Activated CD4-positive, alpha-beta memory T cell treated with anti-CD3 and anti-CD28 coated beads, Interleukin-2, amount 10 ng/mL, durations not matched to agents 7 days and 5 days (primary cell): ENCODE measurements around the gene MSN. TPM values are rescaled to one million over a fixed set of nuclear protein-coding genes. Genes with fewer than 3 reads are reported as not detected.

ENCODE experiments used
- CTCF ChIA-PET: fragments of 350-600 bp; sonication (Branson Sonifier 250); formaldehyde crosslinking; loops from one replicate; lab custom pipeline; 2021; ENCODE audit warnings: antibody characterized with exemption, inconsistent platforms; lab: Charles Lee
- POLR2A ChIA-PET: fragments of 350-600 bp; sonication (Branson Sonifier 250); formaldehyde crosslinking; loops from one replicate; lab custom pipeline; 2021; ENCODE audit warnings: antibody characterized with exemption; lab: Charles Lee
- DNase-seq: peaks from one replicate; pipeline ENCODE4 v3.0.0-alpha.2; 2020
- H3K27ac Mint-ChIP-seq: one replicate; pipeline ENCODE4 v1.8.0; 2021; ENCODE audit warnings: mild to moderate bottlenecking, mixed read lengths
- H3K27me3 Mint-ChIP-seq: one replicate; pipeline ENCODE4 v1.8.0; 2021; ENCODE audit warnings: mixed read lengths
- H3K36me3 Mint-ChIP-seq: one replicate; pipeline ENCODE4 v1.8.0; 2021; ENCODE audit warnings: low read depth, mixed read lengths
- H3K4me1 Mint-ChIP-seq: one replicate; pipeline ENCODE4 v1.8.0; 2021; ENCODE audit warnings: mixed read lengths
- H3K4me3 Mint-ChIP-seq: one replicate; pipeline ENCODE4 v1.8.0; 2021; ENCODE audit warnings: mild to moderate bottlenecking, mixed read lengths
- H3K9me3 Mint-ChIP-seq: one replicate; pipeline ENCODE4 v1.8.0; 2021; ENCODE audit warnings: mixed read lengths
- total RNA-seq, 2 experiments: library from RNA; stranded (reverse); gene quantifications; one replicate each; pipeline ENCODE4 v1.2.3, GENCODE V29; 2021

MSN gene
- total RNA-seq, 2 experiments from 2014 or later = 632 to 637 TPM

DNA sequence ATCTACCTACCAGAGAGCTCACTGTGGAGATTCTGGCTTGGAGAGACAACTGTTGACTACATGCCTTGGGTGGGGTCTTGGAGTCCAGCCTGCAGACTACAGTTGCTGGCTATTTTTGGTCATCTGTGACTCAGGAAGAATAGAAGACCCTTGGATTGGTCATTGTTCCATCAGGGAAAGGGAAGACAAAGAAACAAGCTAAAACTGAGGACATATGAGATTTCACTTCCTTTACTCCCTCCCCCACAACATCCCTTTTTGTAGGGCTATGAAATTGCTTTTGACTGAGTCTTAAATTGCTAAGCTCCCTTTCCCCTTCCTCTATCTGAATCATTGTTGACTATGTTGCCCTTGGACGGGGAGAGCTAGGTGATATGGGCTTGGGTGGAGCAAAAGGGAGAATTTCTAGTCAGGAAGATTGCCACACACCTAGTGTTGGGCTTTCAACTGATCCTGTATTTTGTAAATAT is 11.7 kb downstream of the MSN start:
- peaks cover 62% of the 10 kb centered on the region for H3K36me3 Mint-ChIP-seq
- ChIA-PET POLR2A (interaction anchor here (0.6 to 2.2 kb wide), 7 partner anchors 8 to 299 kb away, joined by 3 to 8 read pairs (median 3); no protein-coding TSS in a partner anchor), CTCF (no interaction called here)
- DNase-seq = no peak
- no peaks in the 10 kb centered on the region for H3K27me3 Mint-ChIP-seq
- no peak overlapping the region for H3K4me3 Mint-ChIP-seq
- H3K27ac Mint-ChIP-seq = peak overlapping the region; percentile 52
- H3K4me1 Mint-ChIP-seq = peaks cover 86% of the 10 kb centered on the region
- no peaks in the 10 kb centered on the region for H3K9me3 Mint-ChIP-seq

DNA sequence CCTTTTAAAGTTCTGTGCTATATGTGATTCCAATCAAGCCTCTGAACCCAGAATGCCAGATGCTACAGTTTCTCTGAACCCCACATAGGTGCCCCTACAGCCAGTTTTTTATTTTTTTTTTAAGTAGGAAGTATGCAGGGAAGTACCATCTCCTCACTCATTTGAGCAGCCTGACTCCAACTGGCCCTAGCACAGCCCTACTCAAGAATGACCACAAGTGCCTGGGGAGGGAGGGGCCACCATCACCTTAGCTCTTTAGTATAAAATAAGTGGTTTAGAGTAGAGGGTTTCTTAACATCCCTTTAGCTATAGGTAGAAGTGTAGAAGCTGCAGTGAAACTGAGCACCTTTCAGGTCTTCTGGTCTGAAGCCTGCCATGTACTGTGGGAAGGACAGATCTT is 14.4 kb downstream of the MSN start:
- ChIA-PET POLR2A (interaction anchor here (1.3 kb wide), 1 partner anchor 10 kb away, joined by 3 read pairs; no protein-coding TSS in a partner anchor), CTCF (no interaction called here)
- H3K27me3 Mint-ChIP-seq = no peaks in the 10 kb centered on the region
- no peak overlapping the region for H3K27ac Mint-ChIP-seq
- no peaks in the 10 kb centered on the region for H3K9me3 Mint-ChIP-seq
- DNase-seq = no peak
- H3K4me3 Mint-ChIP-seq = no peak overlapping the region
- H3K36me3 Mint-ChIP-seq = peaks cover 53% of the 10 kb centered on the region
- H3K4me1 Mint-ChIP-seq = peaks cover 86% of the 10 kb centered on the region

DNA sequence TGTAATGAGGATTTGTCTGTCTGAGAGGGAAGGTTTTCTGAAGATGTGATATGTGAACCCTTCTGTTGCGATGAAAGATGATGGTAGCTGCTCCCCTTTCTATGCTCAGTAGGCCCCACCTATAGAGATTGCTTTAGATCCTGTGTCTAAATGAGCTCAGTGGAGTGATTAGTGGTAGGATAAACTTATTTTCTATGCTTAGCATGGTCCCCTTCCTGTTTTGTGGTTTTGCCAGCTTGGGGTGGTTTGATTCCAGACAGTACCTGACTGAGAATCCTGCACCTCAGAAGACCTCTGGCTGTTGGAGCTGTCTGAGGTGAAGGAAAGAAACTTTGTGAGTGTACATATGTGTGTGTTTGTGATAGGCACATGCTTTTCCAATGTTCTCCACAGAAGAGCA is 17.7 kb downstream of the MSN start:
- Mint-ChIP-seq H3K4me1 (peaks cover 89% of the 10 kb centered on the region), H3K27me3 (no peaks in the 10 kb centered on the region), H3K27ac (peak overlapping the region; percentile 44), H3K4me3 (no peak overlapping the region), H3K9me3 (no peaks in the 10 kb centered on the region), H3K36me3 (peaks cover 52% of the 10 kb centered on the region)
- CTCF ChIA-PET = interaction anchor here (1.2 kb wide), 1 partner anchor 11 kb away, joined by 3 read pairs; no protein-coding TSS in a partner anchor
- no peak for DNase-seq
- POLR2A ChIA-PET = interaction anchor here (1.3 to 1.8 kb wide), 2 partner anchors 12 to 38 kb away, joined by 5 read pairs; no protein-coding TSS in a partner anchor

DNA sequence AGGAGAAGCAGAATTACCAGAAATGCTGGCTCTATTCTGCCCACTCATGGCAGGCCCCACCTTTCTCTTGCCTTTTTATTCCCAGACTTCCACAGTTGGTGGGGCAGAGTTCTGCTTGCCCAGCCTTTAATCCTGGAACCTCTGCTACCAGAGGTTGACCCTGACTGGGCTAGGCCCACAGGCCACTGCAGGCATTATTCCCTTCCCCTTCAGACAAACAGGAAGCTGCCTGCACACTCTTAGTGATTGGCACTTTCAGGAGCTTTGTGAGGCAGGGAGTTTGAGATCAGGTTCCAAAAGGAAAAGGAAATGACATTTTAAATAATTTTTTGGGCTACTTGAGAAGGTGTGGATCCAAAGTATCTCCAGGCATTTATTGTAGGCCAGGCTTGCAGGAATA is 18.8 kb downstream of the MSN start:
- Mint-ChIP-seq H3K4me3 (no peak overlapping the region), H3K36me3 (peaks cover 53% of the 10 kb centered on the region), H3K27ac (no peak overlapping the region), H3K9me3 (no peaks in the 10 kb centered on the region), H3K27me3 (no peaks in the 10 kb centered on the region), H3K4me1 (peaks cover 93% of the 10 kb centered on the region)
- no peak for DNase-seq
- ChIA-PET POLR2A (interaction anchor here (0.8 to 1.8 kb wide), 5 partner anchors 10 to 84 kb away, joined by 3 to 6 read pairs (median 5); no protein-coding TSS in a partner anchor), CTCF (interaction anchor here (1.1 to 1.9 kb wide), 5 partner anchors 10 to 37 kb away, joined by 3 to 5 read pairs (median 3); no protein-coding TSS in a partner anchor)

DNA sequence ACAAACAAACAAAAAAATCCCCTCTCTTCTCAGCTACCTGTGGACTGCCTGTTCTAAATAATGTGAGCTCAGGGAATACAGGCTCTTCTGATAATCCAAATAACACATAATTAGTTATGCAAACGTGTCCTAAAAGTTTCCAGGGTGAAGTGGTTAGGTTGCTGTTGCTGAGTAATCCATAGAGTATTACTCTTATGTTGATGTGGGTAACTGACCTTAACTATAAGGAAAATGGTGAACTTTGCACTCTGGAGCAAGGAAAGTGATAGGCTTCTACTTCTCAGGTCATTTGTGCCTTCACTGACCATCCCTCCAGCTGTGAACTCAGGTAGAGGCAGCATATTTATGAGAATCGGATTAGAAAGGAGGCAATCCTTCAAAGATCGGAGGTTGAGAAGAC is 19.9 kb downstream of the MSN start:
- Mint-ChIP-seq H3K27me3 (no peaks in the 10 kb centered on the region), H3K9me3 (no peaks in the 10 kb centered on the region), H3K36me3 (peaks cover 55% of the 10 kb centered on the region), H3K27ac (peak overlapping the region; percentile 37), H3K4me3 (no peak overlapping the region), H3K4me1 (peaks cover 92% of the 10 kb centered on the region)
- POLR2A ChIA-PET = interaction anchor here (1.2 to 1.8 kb wide), 4 partner anchors 11 to 86 kb away, joined by 3 to 6 read pairs (median 4); no protein-coding TSS in a partner anchor
- CTCF ChIA-PET = interaction anchor here (1.1 to 1.9 kb wide), 3 partner anchors 11 to 34 kb away, joined by 3 to 5 read pairs (median 4); no protein-coding TSS in a partner anchor
- DNase-seq = no peak

DNA sequence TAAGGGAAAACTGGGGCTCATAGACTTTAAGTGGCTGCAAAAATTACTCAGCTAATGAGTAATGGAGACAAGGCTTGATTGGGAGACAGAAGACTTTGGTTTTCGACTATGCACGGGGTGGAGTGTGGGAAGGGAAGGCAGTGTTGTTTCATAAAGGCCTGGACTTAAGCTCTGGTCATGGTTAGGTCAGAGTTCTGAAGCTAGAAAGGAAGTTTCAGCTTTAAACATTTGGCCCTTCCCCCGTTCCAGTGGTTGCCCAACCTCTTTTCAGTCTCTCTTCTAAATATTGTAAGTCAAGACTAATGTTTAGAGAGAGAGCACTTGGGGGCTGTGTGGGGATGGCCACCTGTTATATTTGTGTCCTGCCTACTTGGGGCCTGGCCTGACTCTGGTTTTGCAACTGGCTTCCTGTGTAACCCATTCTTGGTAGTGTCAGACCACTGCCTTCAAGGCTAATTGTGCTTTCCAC is 21.0 kb downstream of the MSN start:
- H3K27me3 Mint-ChIP-seq = no peaks in the 10 kb centered on the region
- ChIA-PET POLR2A (interaction anchor here (1.1 to 1.8 kb wide), 3 partner anchors 10 to 92 kb away, joined by 3 to 9 read pairs (median 3); no protein-coding TSS in a partner anchor), CTCF (interaction anchor here (0.6 to 2.1 kb wide), 2 partner anchors 32 to 34 kb away, joined by 3 to 4 read pairs; no protein-coding TSS in a partner anchor)
- peaks cover 89% of the 10 kb centered on the region for H3K4me1 Mint-ChIP-seq
- H3K4me3 Mint-ChIP-seq = no peak overlapping the region
- H3K36me3 Mint-ChIP-seq = peaks cover 54% of the 10 kb centered on the region
- H3K27ac Mint-ChIP-seq = peak overlapping the region; percentile 54
- H3K9me3 Mint-ChIP-seq = no peaks in the 10 kb centered on the region
- no peak for DNase-seq

DNA sequence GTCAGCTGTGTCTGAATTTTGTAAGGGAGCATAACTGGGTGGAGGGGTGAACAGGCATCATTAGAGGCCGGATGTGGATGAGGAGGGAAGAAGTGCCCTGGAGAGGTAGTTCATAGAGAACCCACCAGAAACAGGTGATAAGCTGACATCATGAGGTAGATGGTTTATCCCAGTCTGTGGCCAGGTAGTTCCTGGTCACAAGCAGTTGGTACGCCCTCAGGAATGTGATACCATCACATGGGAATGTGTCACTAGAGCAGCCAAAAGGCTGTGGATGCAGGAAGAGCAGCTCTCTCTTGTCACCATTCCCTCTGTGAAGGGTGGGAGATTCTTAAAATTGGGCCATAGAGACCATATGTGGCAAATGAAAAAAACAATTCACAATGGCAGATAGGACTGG is 21.9 kb downstream of the MSN start:
- Mint-ChIP-seq H3K27me3 (no peaks in the 10 kb centered on the region), H3K4me1 (peaks cover 90% of the 10 kb centered on the region), H3K27ac (peak overlapping the region; percentile 61), H3K4me3 (no peak overlapping the region), H3K36me3 (peaks cover 58% of the 10 kb centered on the region), H3K9me3 (no peaks in the 10 kb centered on the region)
- CTCF ChIA-PET = interaction anchor here (2.1 kb wide), 1 partner anchor 33 kb away, joined by 4 read pairs; no protein-coding TSS in a partner anchor
- DNase-seq = no peak
- POLR2A ChIA-PET = interaction anchor here (1.1 to 1.8 kb wide), 4 partner anchors 9 to 93 kb away, joined by 3 to 9 read pairs (median 5); no protein-coding TSS in a partner anchor

DNA sequence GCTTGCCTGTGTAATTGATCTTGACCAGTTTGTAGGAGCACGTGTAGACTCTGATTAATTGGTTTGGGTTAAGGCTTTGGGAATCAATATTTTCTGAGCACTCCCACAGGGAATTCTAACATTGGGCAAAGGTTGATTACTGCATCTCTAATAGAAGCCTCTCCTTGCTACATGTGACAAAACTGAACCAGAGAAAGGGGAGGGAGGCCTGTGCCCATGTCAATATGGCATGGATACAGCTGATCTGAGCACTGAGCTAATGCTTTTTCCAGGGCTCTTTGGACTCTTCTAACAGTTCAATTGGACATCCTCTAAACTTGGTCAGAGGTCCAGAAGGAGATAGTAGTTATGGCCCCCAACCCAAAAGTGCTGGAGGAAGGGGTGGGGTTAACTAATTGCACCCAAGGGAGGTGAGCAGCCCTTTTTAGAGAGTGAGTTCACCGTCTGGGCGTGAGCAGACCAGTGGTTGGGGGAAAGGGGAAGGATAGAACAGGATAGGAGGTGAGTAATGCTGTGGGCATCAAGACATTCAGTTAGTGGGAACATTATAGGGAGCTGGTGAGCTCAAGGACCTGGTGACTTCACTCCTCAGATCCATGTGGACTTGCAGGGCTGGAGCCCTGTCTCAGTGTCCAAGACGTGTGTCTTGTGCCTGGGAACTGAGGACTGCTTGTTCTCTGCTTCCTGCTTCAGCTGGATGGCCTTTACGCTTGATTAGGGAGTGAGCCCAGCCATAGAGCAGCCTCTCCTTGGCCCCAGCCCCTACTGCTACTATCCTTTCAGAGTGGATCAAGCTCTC is 22.8 kb downstream of the MSN start:
- no peak for DNase-seq
- ChIA-PET CTCF (no interaction called here), POLR2A (interaction anchor here (1.7 kb wide), 1 partner anchor 11 kb away, joined by 7 read pairs; no protein-coding TSS in a partner anchor)
- peaks cover 91% of the 10 kb centered on the region for H3K4me1 Mint-ChIP-seq
- no peaks in the 10 kb centered on the region for H3K27me3 Mint-ChIP-seq
- H3K4me3 Mint-ChIP-seq = no peak overlapping the region
- H3K36me3 Mint-ChIP-seq = peaks cover 59% of the 10 kb centered on the region
- no peaks in the 10 kb centered on the region for H3K9me3 Mint-ChIP-seq
- H3K27ac Mint-ChIP-seq = peak overlapping the region; percentile 18

DNA sequence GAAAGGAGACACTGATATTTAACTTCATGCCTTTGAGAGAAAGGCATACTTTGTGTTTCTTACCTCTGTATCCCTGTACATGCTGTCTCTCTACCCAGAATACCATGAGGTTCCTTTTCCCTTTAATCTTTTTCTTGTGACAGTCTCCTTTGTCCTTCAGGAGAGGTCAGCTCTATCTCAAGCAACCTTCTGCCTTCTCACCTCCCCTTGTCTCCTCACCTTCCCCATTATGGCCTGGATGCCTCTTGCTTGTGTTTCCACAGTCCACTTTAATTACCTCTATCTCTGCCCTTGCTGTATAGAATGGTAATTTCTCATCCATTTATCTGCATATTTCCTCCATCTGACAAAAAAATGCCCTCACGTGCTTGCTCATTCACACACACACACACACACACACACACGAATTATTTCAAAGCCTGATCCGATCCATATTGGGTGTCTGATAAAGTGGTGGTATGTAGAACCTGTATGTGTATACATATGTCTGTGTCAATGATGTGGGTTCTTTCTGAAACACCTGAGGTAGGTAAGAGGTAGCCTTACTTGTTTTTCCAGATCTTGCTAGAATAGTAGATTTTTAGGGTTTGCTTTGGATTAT is 28.5 kb downstream of the MSN start:
- H3K27ac Mint-ChIP-seq = peak overlapping the region; percentile 91
- H3K36me3 Mint-ChIP-seq = peaks cover 50% of the 10 kb centered on the region
- peak overlapping the region; percentile 69 for H3K4me3 Mint-ChIP-seq
- CTCF ChIA-PET = interaction anchor here (0.7 to 3.2 kb wide), 4 partner anchors 10 to 100 kb away, joined by 3 to 15 read pairs (median 4); no protein-coding TSS in a partner anchor
- DNase-seq = no peak
- H3K27me3 Mint-ChIP-seq = no peaks in the 10 kb centered on the region
- POLR2A ChIA-PET = interaction anchor here (0.9 to 7.2 kb wide), 8 partner anchors 8 to 99 kb away, joined by 3 to 69 read pairs (median 8); partner anchors contain the start of gene MSN
- no peaks in the 10 kb centered on the region for H3K9me3 Mint-ChIP-seq
- peaks cover 90% of the 10 kb centered on the region for H3K4me1 Mint-ChIP-seq

DNA sequence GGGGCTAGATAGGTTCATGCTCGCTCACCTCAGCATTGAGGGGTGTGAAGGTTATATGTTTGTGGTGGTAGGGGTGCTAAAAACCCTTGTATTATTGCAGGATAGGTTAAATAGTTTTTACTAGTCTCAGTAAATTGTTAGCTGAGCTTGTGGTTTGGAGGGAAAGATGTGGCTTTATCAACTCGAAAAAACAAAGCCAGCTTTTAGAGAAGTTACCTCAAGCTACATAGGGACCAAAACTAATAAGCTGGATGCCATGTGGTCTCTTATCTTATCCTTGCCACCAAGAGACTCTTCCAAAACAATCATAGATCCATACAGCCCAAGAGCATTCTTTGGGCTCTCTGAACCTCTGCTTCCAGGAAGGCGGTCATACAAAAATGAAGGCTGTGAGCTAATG is 29.2 kb downstream of the MSN start:
- peak overlapping the region; percentile 91 for H3K27ac Mint-ChIP-seq
- peak overlapping the region; percentile 69 for H3K4me3 Mint-ChIP-seq
- no peaks in the 10 kb centered on the region for H3K27me3 Mint-ChIP-seq
- DNase-seq = no peak
- H3K4me1 Mint-ChIP-seq = peaks cover 91% of the 10 kb centered on the region
- peaks cover 57% of the 10 kb centered on the region for H3K36me3 Mint-ChIP-seq
- ChIA-PET POLR2A (interaction anchor here (0.9 to 7.2 kb wide), 10 partner anchors 8 to 100 kb away, joined by 3 to 69 read pairs (median 4); no protein-coding TSS in a partner anchor), CTCF (interaction anchor here (0.7 to 3.2 kb wide), 5 partner anchors 11 to 101 kb away, joined by 3 to 15 read pairs (median 3); no protein-coding TSS in a partner anchor)
- no peaks in the 10 kb centered on the region for H3K9me3 Mint-ChIP-seq

DNA sequence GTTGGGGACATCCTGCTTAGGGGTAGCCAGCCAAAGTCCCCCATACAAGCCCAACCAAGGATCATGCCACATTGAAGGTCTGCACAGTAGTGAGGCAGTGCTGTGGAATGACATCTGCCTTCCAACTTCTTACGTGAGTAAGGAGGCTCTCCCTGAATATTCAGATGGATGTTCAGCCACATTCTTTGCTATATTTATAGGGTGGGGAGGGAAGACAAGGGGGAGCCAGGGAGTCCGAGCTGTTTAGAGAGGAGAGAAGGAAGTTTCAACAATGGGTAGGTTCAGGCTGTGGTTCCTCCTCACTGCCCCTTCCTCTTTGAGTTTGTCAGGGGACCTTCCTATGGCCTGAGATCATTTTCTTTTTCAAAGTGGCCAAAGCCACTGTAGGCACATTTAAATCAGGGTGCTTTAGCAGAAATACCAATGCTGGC is 29.8 kb downstream of the MSN start:
- H3K4me3 Mint-ChIP-seq = peak overlapping the region; percentile 69
- ChIA-PET POLR2A (interaction anchor here (0.9 to 7.2 kb wide), 10 partner anchors 7 to 101 kb away, joined by 3 to 69 read pairs (median 8); no protein-coding TSS in a partner anchor), CTCF (interaction anchor here (1.0 to 3.2 kb wide), 6 partner anchors 21 to 101 kb away, joined by 3 to 15 read pairs (median 4); no protein-coding TSS in a partner anchor)
- peaks cover 89% of the 10 kb centered on the region for H3K4me1 Mint-ChIP-seq
- H3K27me3 Mint-ChIP-seq = no peaks in the 10 kb centered on the region
- peaks cover 57% of the 10 kb centered on the region for H3K36me3 Mint-ChIP-seq
- no peaks in the 10 kb centered on the region for H3K9me3 Mint-ChIP-seq
- no peak for DNase-seq
- peak overlapping the region; percentile 91 for H3K27ac Mint-ChIP-seq
